Gastrocnemius medialis (tissue), 4 donors: Measurements from ENCODE around the gene GJB3.

ENCODE experiments used
- POLR2A ChIP-seq, 2 donors: fragments of 450-650 bp; IDR thresholded peaks; one replicate each; pipeline ENCODE4 v1.6.1; 2017; ENCODE audit warnings: antibody characterized with exemption in 2 of 2, mild to moderate bottlenecking in 2 of 2, moderate library complexity in 2 of 2
- TF ChIP-seq, protein P1 (sequence below), 5 experiments: fragments of 450-650 bp in 3 of 5; fragments of 200-600 bp in 2 of 5; sonication (generic) in 2 of 5; IDR thresholded peaks in 4 of 5; conservative IDR thresholded peaks in 1 of 5; 1 replicate in 4 of 5; 2 replicates in 1 of 5; pipeline ENCODE4 v1.5.1; 2016 to 2019; ENCODE audit warnings: antibody characterized with exemption in 5 of 5, mild to moderate bottlenecking in 3 of 5, moderate library complexity in 3 of 5

DNA sequence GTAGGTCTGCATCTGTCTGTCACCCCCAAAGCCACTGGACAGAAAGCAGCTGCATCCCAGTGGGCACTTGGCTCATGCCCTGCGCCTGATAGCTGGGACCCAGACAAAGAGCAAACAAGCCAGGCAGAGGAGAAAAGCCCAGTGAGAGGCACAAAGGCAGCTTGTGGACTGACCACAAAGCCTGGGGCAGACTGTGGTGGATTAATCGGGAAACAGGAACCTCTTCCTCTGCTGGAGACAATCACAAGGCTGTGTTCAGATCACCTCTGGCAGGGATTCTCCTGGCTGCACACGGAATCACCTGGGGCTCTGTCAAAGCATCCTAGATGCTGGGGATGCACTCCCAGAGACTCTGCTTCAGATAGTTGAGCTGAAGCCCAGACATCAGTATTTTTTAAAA, 41.4 kb upstream of the GJB3 start:
- no peak for TF ChIP-seq POLR2A (IDR thresholded peaks at IDR 0.05)
- TF ChIP-seq, protein P1, sequence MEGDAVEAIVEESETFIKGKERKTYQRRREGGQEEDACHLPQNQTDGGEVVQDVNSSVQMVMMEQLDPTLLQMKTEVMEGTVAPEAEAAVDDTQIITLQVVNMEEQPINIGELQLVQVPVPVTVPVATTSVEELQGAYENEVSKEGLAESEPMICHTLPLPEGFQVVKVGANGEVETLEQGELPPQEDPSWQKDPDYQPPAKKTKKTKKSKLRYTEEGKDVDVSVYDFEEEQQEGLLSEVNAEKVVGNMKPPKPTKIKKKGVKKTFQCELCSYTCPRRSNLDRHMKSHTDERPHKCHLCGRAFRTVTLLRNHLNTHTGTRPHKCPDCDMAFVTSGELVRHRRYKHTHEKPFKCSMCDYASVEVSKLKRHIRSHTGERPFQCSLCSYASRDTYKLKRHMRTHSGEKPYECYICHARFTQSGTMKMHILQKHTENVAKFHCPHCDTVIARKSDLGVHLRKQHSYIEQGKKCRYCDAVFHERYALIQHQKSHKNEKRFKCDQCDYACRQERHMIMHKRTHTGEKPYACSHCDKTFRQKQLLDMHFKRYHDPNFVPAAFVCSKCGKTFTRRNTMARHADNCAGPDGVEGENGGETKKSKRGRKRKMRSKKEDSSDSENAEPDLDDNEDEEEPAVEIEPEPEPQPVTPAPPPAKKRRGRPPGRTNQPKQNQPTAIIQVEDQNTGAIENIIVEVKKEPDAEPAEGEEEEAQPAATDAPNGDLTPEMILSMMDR (IDR thresholded peaks at IDR 0.05 in 4 of 5, conservative IDR thresholded peaks at IDR 0.05 in 1 of 5) = no peak
